Smooth muscle cell (in vitro differentiated cells): ENCODE results near the gene ATG7. TPM values are rescaled to one million over a fixed set of nuclear protein-coding genes. Genes with fewer than 3 reads are reported as not detected.

ENCODE experiments used
- DNase-seq: peaks from one replicate; lab custom pipeline; 2025; ENCODE audit not compliant: unreplicated experiment; lab: John Stamatoyannopoulos, UW
- H2AFZ ChIP-seq: fragments of 200-600 bp; sonication (generic); 2 replicates; pipeline ENCODE4 v1.6.0; 2016; ENCODE audit warnings: antibody characterized with exemption, low read depth, mild to moderate bottlenecking
- H3F3A ChIP-seq: fragments of 200-600 bp; sonication (generic); 2 replicates; pipeline ENCODE4 v1.6.0; 2017; ENCODE audit warnings: antibody characterized with exemption, low read depth
- H3K27ac ChIP-seq: fragments of 200-600 bp; sonication (generic); 2 replicates; pipeline ENCODE4 v1.5.1; 2016; ENCODE audit warnings: low read depth, mild to moderate bottlenecking
- H3K27me3 ChIP-seq: fragments of 200-600 bp; sonication (generic); 2 replicates; pipeline ENCODE4 v1.6.1; 2016; ENCODE audit warnings: low read depth, mild to moderate bottlenecking
- H3K36me3 ChIP-seq: fragments of 200-600 bp; sonication (generic); 2 replicates; pipeline ENCODE4 v1.5.1; 2016; ENCODE audit warnings: low read depth
- H3K4me1 ChIP-seq: fragments of 200-600 bp; sonication (generic); 2 replicates; pipeline ENCODE4 v1.5.1; 2016; ENCODE audit warnings: low read depth
- H3K4me2 ChIP-seq: fragments of 200-600 bp; sonication (generic); 2 replicates; pipeline ENCODE4 v1.6.0; 2016; ENCODE audit warnings: mild to moderate bottlenecking
- H3K4me3 ChIP-seq: fragments of 200-600 bp; sonication (generic); 2 replicates; pipeline ENCODE4 v1.5.1; 2016; ENCODE audit warnings: mild to moderate bottlenecking
- H3K79me2 ChIP-seq: fragments of 200-600 bp; sonication (generic); 2 replicates; pipeline ENCODE4 v1.6.0; 2016; ENCODE audit warnings: low read depth, mild to moderate bottlenecking
- H3K9ac ChIP-seq: fragments of 200-600 bp; sonication (generic); 2 replicates; pipeline ENCODE4 v1.6.0; 2016; ENCODE audit warnings: low read depth
- H3K9me3 ChIP-seq: fragments of 200-600 bp; sonication (generic); replicated peaks from 2 replicates; pipeline ENCODE4 v1.5.1; 2016; ENCODE audit warnings: low read depth
- H4K20me1 ChIP-seq: fragments of 200-600 bp; sonication (generic); 2 replicates; pipeline ENCODE4 v1.6.0; 2016; ENCODE audit warnings: low read depth
- CTCF ChIP-seq: fragments of 200-600 bp; sonication (generic); IDR thresholded peaks from 2 replicates; pipeline ENCODE4 v1.5.1; 2017; ENCODE audit warnings: borderline replicate concordance, mild to moderate bottlenecking, antibody characterized with exemption; ENCODE audit not compliant: insufficient read depth, poor library complexity, severe bottlenecking
- WGBS: methylation state at CpG from one replicate; pipeline ENCODE4 v1.1.7; 2016; ENCODE audit warnings: low lambda C conversion rate; 5-methylcytosine and 5-hydroxymethylcytosine counted together
- polyA plus RNA-seq: library from polyadenylated mRNA; unstranded; fragments of >200 nt; fragmentation: Nextera tagmentation; extraction: Ambion mirVana; gene quantifications from 2 replicates; pipeline ENCODE4 v1.2.1, GENCODE V29; 2016
- total RNA-seq: library from RNA; depleted of rRNA; stranded (reverse); fragments of >200 nt; gene quantifications from 2 replicates; pipeline ENCODE4 v1.2.3, GENCODE V29; 2014

Gene ATG7
- total and polyA plus RNA-seq, 2 experiments from 2014 or later, result 19.4 to 40.3 TPM

- no peak overlapping the region for H3K4me3 ChIP-seq
- no peak overlapping the region for H3K27ac ChIP-seq
- H2AFZ ChIP-seq, result no peak overlapping the region
- H3K9me3 ChIP-seq, result no peaks in the 10 kb centered on the region
- no peaks in the 10 kb centered on the region for H3F3A ChIP-seq
- H3K36me3 ChIP-seq, result no peaks in the 10 kb centered on the region
- H3K4me1 ChIP-seq, result no peaks in the 10 kb centered on the region
- H3K27me3 ChIP-seq, result no peaks in the 10 kb centered on the region
- no peak overlapping the region for H3K9ac ChIP-seq
- H4K20me1 ChIP-seq, result no peaks in the 10 kb centered on the region
- WGBS, result 92% methylated on average over 8 of the region's 8 CpGs
- H3K4me2 ChIP-seq, result no peak overlapping the region
- DNase-seq, result no peak
- no peaks in the 10 kb centered on the region for H3K79me2 ChIP-seq
- TF ChIP-seq CTCF, result no peak
These were observed 26.9 kb upstream of the ATG7 start for GRCh38 chr3:11245276-11245675.

- H3K4me3 ChIP-seq, result no peak overlapping the region
- no peak for DNase-seq
- no peaks in the 10 kb centered on the region for H3F3A ChIP-seq
- H3K4me1 ChIP-seq, result no peaks in the 10 kb centered on the region
- no peak for TF ChIP-seq CTCF
- no peaks in the 10 kb centered on the region for H3K36me3 ChIP-seq
- H2AFZ ChIP-seq, result no peak overlapping the region
- no peak overlapping the region for H3K9ac ChIP-seq
- WGBS, result 91% methylated on average over 6 of the region's 6 CpGs
- no peaks in the 10 kb centered on the region for H3K9me3 ChIP-seq
- H3K79me2 ChIP-seq, result no peaks in the 10 kb centered on the region
- H3K27me3 ChIP-seq, result no peaks in the 10 kb centered on the region
- H3K27ac ChIP-seq, result no peak overlapping the region
- H3K4me2 ChIP-seq, result no peak overlapping the region
- no peaks in the 10 kb centered on the region for H4K20me1 ChIP-seq
These were observed 26.2 kb upstream of the ATG7 start for GRCh38 chr3:11245827-11246662.

GRCh38 chr3:11246663-11246970 is 25.6 kb upstream of the ATG7 start:
- no peak for DNase-seq
- Histone ChIP-seq H3K9ac (no peak overlapping the region), H2AFZ (no peak overlapping the region), H3K4me3 (no peak overlapping the region), H4K20me1 (no peaks in the 10 kb centered on the region), H3K9me3 (no peaks in the 10 kb centered on the region), H3K4me2 (no peak overlapping the region), H3K27me3 (no peaks in the 10 kb centered on the region), H3K27ac (no peak overlapping the region), H3K79me2 (no peaks in the 10 kb centered on the region), H3K36me3 (no peaks in the 10 kb centered on the region), H3K4me1 (no peaks in the 10 kb centered on the region), H3F3A (no peaks in the 10 kb centered on the region)
- WGBS, result 88% methylated on average over 2 of the region's 2 CpGs
- TF ChIP-seq CTCF, result no peak

GRCh38 chr3:11247362-11247761 is 24.8 kb upstream of the ATG7 start:
- Histone ChIP-seq H3K27ac (no peak overlapping the region), H2AFZ (no peak overlapping the region), H4K20me1 (no peaks in the 10 kb centered on the region), H3F3A (no peaks in the 10 kb centered on the region), H3K4me3 (no peak overlapping the region), H3K4me1 (no peaks in the 10 kb centered on the region), H3K79me2 (no peaks in the 10 kb centered on the region), H3K27me3 (no peaks in the 10 kb centered on the region), H3K9ac (no peak overlapping the region), H3K36me3 (no peaks in the 10 kb centered on the region), H3K4me2 (no peak overlapping the region), H3K9me3 (no peaks in the 10 kb centered on the region)
- DNase-seq, result no peak
- 91% methylated on average over 7 of the region's 8 CpGs for WGBS
- TF ChIP-seq CTCF, result no peak
